Measurements from ENCODE around the gene PGF. TPM values are rescaled to one million over a fixed set of nuclear protein-coding genes. Genes with fewer than 3 reads are reported as not detected.
A peak's percentile ranks its signal among the peaks of the same experiment; 100 is the strongest.

The PGF gene
- total and polyA plus RNA-seq, 2 of the 13 experiments (the other 11 are each of a cell fraction or from before 2014, with no cell fraction given), result 10.7 to 27.5 TPM

DNA sequence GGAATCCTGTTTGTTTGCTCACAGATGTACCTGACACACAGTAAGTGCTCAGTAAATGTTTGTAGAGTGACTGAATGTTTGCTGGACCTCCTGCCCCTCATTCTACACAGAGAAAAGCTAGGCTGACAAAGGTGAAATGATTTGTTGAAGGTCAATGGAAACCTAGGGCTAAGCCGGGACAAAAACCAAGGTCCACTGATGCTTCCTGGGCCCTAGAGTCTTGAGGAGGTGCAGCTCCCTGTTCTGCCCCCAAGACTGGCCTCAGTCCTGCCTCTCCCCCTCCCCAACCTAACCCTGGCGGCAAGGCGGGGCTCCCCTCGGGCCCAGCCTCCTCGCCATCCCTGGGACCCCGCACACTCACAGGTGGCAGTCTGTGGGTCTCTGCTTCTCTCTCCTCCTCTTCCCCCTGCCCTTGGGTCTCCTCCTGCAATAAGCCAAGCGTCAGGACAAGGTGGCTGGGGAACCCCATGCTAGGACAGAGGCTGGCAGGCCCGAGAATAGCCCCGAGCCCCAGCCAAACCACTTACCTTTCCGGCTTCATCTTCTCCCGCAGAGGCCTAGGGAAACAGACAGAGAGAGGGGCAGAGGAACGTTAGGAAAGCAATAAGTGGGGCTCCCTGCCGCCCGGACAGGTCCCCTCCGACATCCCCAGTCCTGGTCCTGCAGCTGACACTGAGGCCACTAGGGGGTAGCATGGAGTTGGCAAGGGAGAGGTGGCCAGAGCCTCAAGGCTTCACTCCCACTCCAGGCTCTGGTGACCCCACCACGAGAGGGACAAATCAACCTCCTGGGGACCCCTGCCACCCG is 9.3 kb downstream of the PGF start (continued):
- TF ChIP-seq, protein P1, sequence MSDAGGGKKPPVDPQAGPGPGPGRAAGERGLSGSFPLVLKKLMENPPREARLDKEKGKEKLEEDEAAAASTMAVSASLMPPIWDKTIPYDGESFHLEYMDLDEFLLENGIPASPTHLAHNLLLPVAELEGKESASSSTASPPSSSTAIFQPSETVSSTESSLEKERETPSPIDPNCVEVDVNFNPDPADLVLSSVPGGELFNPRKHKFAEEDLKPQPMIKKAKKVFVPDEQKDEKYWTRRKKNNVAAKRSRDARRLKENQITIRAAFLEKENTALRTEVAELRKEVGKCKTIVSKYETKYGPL (CRISPR knock-in tag; IDR thresholded peaks at IDR 0.05), result no peak
- TF ChIP-seq SP4 (CRISPR knock-in tag; IDR thresholded peaks at IDR 0.05) (no peak), JUND (CRISPR knock-in tag; IDR thresholded peaks at IDR 0.05) (no peak), CAMTA2 (CRISPR knock-in tag; IDR thresholded peaks at IDR 0.05; ENCODE audit: borderline replicate concordance) (no peak), ZNF773 (CRISPR knock-in tag; IDR thresholded peaks at IDR 0.05; ENCODE audit: borderline replicate concordance) (no peak), KLF13 (CRISPR knock-in tag; IDR thresholded peaks at IDR 0.05) (no peak), FOXM1 (CRISPR knock-in tag; IDR thresholded peaks at IDR 0.05) (no peak), ZNF317 (CRISPR knock-in tag; IDR thresholded peaks at IDR 0.05) (no peak), ZNF496 (CRISPR knock-in tag; IDR thresholded peaks at IDR 0.05; ENCODE audit: insufficient replicate concordance) (no peak), ZNF777 (CRISPR knock-in tag; IDR thresholded peaks at IDR 0.05) (no peak), HHEX (CRISPR knock-in tag; IDR thresholded peaks at IDR 0.05) (peak; percentile 45; the same call in 1 of the 2 replicates), ZNF7 (CRISPR knock-in tag; IDR thresholded peaks at IDR 0.05) (no peak), BHLHE40 (IDR thresholded peaks at IDR 0.05; ENCODE audit: low read length) (no peak)
- TF ChIP-seq, protein P2, sequence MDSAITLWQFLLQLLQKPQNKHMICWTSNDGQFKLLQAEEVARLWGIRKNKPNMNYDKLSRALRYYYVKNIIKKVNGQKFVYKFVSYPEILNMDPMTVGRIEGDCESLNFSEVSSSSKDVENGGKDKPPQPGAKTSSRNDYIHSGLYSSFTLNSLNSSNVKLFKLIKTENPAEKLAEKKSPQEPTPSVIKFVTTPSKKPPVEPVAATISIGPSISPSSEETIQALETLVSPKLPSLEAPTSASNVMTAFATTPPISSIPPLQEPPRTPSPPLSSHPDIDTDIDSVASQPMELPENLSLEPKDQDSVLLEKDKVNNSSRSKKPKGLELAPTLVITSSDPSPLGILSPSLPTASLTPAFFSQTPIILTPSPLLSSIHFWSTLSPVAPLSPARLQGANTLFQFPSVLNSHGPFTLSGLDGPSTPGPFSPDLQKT (CRISPR knock-in tag; IDR thresholded peaks at IDR 0.05; ENCODE audit: borderline replicate concordance), result no peak
- TF ChIP-seq, protein P3, sequence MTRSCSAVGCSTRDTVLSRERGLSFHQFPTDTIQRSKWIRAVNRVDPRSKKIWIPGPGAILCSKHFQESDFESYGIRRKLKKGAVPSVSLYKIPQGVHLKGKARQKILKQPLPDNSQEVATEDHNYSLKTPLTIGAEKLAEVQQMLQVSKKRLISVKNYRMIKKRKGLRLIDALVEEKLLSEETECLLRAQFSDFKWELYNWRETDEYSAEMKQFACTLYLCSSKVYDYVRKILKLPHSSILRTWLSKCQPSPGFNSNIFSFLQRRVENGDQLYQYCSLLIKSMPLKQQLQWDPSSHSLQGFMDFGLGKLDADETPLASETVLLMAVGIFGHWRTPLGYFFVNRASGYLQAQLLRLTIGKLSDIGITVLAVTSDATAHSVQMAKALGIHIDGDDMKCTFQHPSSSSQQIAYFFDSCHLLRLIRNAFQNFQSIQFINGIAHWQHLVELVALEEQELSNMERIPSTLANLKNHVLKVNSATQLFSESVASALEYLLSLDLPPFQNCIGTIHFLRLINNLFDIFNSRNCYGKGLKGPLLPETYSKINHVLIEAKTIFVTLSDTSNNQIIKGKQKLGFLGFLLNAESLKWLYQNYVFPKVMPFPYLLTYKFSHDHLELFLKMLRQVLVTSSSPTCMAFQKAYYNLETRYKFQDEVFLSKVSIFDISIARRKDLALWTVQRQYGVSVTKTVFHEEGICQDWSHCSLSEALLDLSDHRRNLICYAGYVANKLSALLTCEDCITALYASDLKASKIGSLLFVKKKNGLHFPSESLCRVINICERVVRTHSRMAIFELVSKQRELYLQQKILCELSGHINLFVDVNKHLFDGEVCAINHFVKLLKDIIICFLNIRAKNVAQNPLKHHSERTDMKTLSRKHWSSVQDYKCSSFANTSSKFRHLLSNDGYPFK (CRISPR knock-in tag; IDR thresholded peaks at IDR 0.05; ENCODE audit: borderline replicate concordance), result peak; percentile 19; the same call in 1 of the 2 replicates
- TF ChIP-seq, protein P4, sequence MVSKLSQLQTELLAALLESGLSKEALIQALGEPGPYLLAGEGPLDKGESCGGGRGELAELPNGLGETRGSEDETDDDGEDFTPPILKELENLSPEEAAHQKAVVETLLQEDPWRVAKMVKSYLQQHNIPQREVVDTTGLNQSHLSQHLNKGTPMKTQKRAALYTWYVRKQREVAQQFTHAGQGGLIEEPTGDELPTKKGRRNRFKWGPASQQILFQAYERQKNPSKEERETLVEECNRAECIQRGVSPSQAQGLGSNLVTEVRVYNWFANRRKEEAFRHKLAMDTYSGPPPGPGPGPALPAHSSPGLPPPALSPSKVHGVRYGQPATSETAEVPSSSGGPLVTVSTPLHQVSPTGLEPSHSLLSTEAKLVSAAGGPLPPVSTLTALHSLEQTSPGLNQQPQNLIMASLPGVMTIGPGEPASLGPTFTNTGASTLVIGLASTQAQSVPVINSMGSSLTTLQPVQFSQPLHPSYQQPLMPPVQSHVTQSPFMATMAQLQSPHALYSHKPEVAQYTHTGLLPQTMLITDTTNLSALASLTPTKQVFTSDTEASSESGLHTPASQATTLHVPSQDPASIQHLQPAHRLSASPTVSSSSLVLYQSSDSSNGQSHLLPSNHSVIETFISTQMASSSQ (IDR thresholded peaks at IDR 0.05; ENCODE audit: low read depth), result no peak
- TF ChIP-seq, protein P4 (CRISPR knock-in tag; IDR thresholded peaks at IDR 0.05; ENCODE audit: borderline replicate concordance), result 0 out of 2 replicates have a peak, but pooled peaks have one; percentile 35
- TF ChIP-seq, protein P5, sequence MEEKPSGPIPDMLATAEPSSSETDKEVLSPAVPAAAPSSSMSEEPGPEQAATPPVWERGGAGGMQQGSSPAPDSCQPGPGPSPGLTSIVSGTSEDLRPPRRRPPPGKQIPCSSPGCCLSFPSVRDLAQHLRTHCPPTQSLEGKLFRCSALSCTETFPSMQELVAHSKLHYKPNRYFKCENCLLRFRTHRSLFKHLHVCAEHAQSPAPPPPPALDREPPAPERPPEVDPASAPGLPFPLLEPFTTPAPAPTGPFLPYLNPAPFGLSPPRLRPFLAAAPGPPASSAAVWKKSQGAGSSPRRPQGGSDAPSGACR (CRISPR knock-in tag; IDR thresholded peaks at IDR 0.05), result no peak
